WTC11 (cell line): ENCODE results near the gene CXCL9.

Source experiments
- ATF1 ChIP-seq: sonication (generic); formaldehyde crosslinking; IDR thresholded peaks from 2 replicates; pipeline ENCODE4 v1.8.1; 2023; ENCODE audit warnings: mild to moderate bottlenecking, moderate library complexity, missing genetic modification reagents
- ATF2 ChIP-seq: sonication (generic); formaldehyde crosslinking; IDR thresholded peaks from 2 replicates; pipeline ENCODE4 v1.8.1; 2022; ENCODE audit warnings: low read depth, missing genetic modification reagents, borderline replicate concordance
- CREB1 ChIP-seq: sonication (generic); formaldehyde crosslinking; IDR thresholded peaks from 2 replicates; pipeline ENCODE4 v1.8.0; 2023; ENCODE audit warnings: mild to moderate bottlenecking, missing genetic modification reagents
- CTCF ChIP-seq: fragments of 200-600 bp; IDR thresholded peaks from 2 replicates; pipeline ENCODE4 v1.8.0; 2022; ENCODE audit warnings: antibody characterized with exemption
- E2F1 ChIP-seq: sonication (generic); formaldehyde crosslinking; IDR thresholded peaks from 2 replicates; pipeline ENCODE4 v1.8.0; 2022; ENCODE audit warnings: mild to moderate bottlenecking, missing genetic modification reagents
- FOXJ3 ChIP-seq: sonication (generic); formaldehyde crosslinking; IDR thresholded peaks from 2 replicates; pipeline ENCODE4 v1.9.0; 2021; ENCODE audit warnings: missing genetic modification reagents, mild to moderate bottlenecking, borderline replicate concordance
- FOXK1 ChIP-seq: sonication (generic); formaldehyde crosslinking; IDR thresholded peaks from 2 replicates; pipeline ENCODE4 v1.8.0; 2022; ENCODE audit warnings: mild to moderate bottlenecking, moderate library complexity, missing genetic modification reagents
- GRHL2 ChIP-seq: fragments of 250-450 bp; sonication (Bioruptor Pico); IDR thresholded peaks from 2 replicates; pipeline ENCODE4 v1.8.0; 2022; ENCODE audit warnings: mild to moderate bottlenecking, moderate library complexity; ENCODE audit not compliant: insufficient replicate concordance, severe bottlenecking
- JUN ChIP-seq: sonication (generic); formaldehyde crosslinking; IDR thresholded peaks from 2 replicates; pipeline ENCODE4 v1.8.0; 2023; ENCODE audit warnings: mild to moderate bottlenecking, missing genetic modification reagents
- MAX ChIP-seq: sonication (generic); formaldehyde crosslinking; IDR thresholded peaks from 2 replicates; pipeline ENCODE4 v1.8.0; 2022; ENCODE audit warnings: mild to moderate bottlenecking, missing genetic modification reagents
- SP1 ChIP-seq: sonication (generic); formaldehyde crosslinking; conservative IDR thresholded peaks from 2 replicates; pipeline ENCODE4 v1.8.1; 2022; ENCODE audit warnings: missing genetic modification reagents

GRCh38 chr4:75997946-75998345 is 9.4 kb downstream of the CXCL9 start:
- no peak for TF ChIP-seq SP1 (CRISPR knock-in tag)
- no peak for TF ChIP-seq ATF2
- no peak for TF ChIP-seq E2F1 (CRISPR knock-in tag)
- no peak for TF ChIP-seq CREB1 (CRISPR knock-in tag)
- TF ChIP-seq GRHL2: no peak
- TF ChIP-seq CTCF: no peak
- no peak for TF ChIP-seq ATF1 (CRISPR knock-in tag)
- TF ChIP-seq MAX (CRISPR knock-in tag): no peak
- no peak for TF ChIP-seq JUN (CRISPR knock-in tag)
- no peak for TF ChIP-seq FOXK1
- TF ChIP-seq FOXJ3 (CRISPR knock-in tag): no peak
